Cerebellar nuclear complex (tissue), 1 donor: Measurements from ENCODE around the gene ZNF618.

Source experiments
- DNase-seq, 2 experiments: peaks; one replicate each; lab custom pipeline; 2025; lab: John Stamatoyannopoulos, UW

Gene ZNF618

GRCh38 chr9:114098021-114098935 is 222.2 kb downstream of the ZNF618 start:
- DNase-seq: no peak

DNA sequence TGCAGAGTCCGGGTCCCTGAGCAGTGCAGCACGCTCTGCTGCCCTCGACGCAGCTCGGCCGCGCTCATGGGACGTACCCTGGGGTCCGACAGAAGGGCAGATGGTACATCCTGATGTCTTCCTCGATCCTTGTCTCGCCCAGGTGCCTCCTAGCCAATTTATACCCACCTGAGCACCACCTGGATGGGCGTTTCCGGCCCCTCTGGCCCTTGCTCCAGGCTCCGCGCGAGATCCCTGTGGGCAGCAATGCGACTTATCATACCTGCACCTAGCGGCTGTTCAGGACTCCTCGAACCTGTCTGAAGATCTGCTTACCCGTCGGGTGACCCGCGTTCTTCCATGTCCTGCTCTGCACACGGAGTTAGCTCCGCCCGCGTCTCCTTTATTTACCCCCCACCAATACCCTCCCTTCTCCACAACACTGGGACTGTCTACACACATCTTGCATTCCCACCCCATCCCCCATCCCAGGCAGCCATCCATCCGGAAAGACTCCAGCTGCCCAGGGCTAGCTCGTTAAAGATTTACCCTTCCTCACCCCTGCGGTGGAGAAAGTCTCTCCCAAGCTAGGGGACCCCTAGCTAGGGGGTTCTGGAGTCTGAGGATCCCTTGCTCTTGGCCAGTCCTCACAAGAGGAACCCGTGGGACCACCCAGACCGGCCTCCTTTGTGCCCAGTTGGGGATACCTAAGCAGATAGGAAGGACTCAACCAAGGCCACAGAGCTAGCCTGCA is 223.0 kb downstream of the ZNF618 start, which contains the start of gene KIF12:
Gene KIF12 (minus strand): TSS at position 357 of the 733 bp plus-strand sequence. CDS start 16 bp downstream, at position 341.
- DNase-seq: no peak

- no peak for DNase-seq
Measured at GRCh38 chr9:114099669-114100270, 223.7 kb downstream of the ZNF618 start.

DNA sequence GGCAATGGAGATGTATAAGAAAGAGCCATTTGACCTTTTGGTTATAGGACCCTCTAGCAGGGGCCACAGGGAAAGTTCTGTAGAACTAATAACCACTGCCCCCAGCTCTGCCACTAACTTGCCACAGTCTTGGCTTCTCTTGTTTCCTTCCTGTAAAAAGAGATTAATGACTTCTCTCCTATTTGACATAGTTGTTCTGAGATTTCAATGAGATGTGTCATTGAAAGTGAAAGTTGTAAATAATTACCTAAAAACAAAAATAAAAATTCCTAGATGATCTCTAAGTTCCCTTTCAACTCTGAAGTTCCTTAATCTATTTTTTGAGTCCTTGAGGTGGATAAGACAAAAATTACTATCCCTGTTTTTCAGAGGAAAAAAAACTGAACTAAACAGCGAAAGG is 224.4 kb downstream of the ZNF618 start:
- no peak for DNase-seq

GRCh38 chr9:114102484-114102883 is 226.4 kb downstream of the ZNF618 start:
- DNase-seq: no peak

GRCh38 chr9:114105236-114105635 is 229.1 kb downstream of the ZNF618 start:
- DNase-seq: no peak
